Pancreas (tissue), 10 donors: ENCODE results near the gene ZBTB20. TPM values are rescaled to one million over a fixed set of nuclear protein-coding genes. Genes with fewer than 3 reads are reported as not detected.

Source experiments
- ATAC-seq, 4 donors: fragments of 200-7000 bp; cut with Tn5 transposase; one replicate each; pipeline versions ENCODE4 v1.8.0 to v1.9.1; 2020; ENCODE audit warnings: mild to moderate bottlenecking in 4 of 4, moderate library complexity in 4 of 4
- DNase-seq, 6 donors: peaks; one replicate each; pipeline ENCODE4 v3.0.0-alpha.2; 2020
- FAIRE-seq: peaks from 2 replicates; lab custom pipeline; 2012; peaks lifted over from hg19 to GRCh38; lab: Jason Lieb, UNC
- H3K27ac ChIP-seq, 4 donors: fragments of 200-600 bp; sonication (generic); 1 replicate in 3 of 4; 2 replicates in 1 of 4; pipeline versions ENCODE4 v1.5.0 to v1.8.0; 2020
- H3K27me3 ChIP-seq, 4 donors: fragments of 200-600 bp; one replicate each; pipeline ENCODE4 v1.8.0; 2021
- H3K36me3 ChIP-seq, 3 donors: fragments of 200-600 bp; sonication (generic) in 1 of 3; one replicate each; pipeline versions ENCODE4 v1.5.0 to v1.8.0; 2020 to 2021
- H3K4me1 ChIP-seq, 3 donors: fragments of 200-600 bp; one replicate each; pipeline ENCODE4 v1.8.0; 2021
- H3K4me3 ChIP-seq, 4 donors: fragments of 200-600 bp; sonication (generic) in 2 of 4; one replicate each; pipeline versions ENCODE4 v1.5.0 to v1.8.0; 2020 to 2021
- H3K9me3 ChIP-seq, 4 donors: fragments of 200-600 bp; one replicate each; pipeline ENCODE4 v1.8.0; 2021
- WGBS, 2 donors: extraction: QIAGEN DNeasy Blood & Tissue Kit; methylation state at CpG; one replicate each; pipeline ENCODE4 v1.1.7; 2013; 5-methylcytosine and 5-hydroxymethylcytosine counted together
- intact Hi-C, 3 donors: fragments of 100-400 bp; cut with DNase I; formaldehyde crosslinking; loops; one replicate each; pipeline versions ENCODE4 v1.11.1 to v1.14.2; 2022
- polyA plus RNA-seq, 2 donors: library from polyadenylated mRNA; stranded (reverse); fragments of 200-250 nt; gene quantifications; one replicate each; pipeline ENCODE4 v1.2.3, GENCODE V29; 2013
- total RNA-seq, 6 donors: library from RNA; stranded (reverse); fragmentation: NEBNext Ultra II Directional in 4 of 6; extraction: Animal tissue kit (Norgen Biotek cat#: 25700) in 4 of 6; gene quantifications; one replicate each; pipeline versions ENCODE4 v1.2.1 to v1.2.4, GENCODE V29; 2021 to 2023
- TF ChIP-seq, protein P1 (sequence below), 4 donors: fragments of 200-600 bp; sonication (generic) in 3 of 4; IDR thresholded peaks; one replicate each; pipeline versions ENCODE4 v1.5.0 to v1.8.0; 2021; ENCODE audit warnings: antibody characterized with exemption in 4 of 4
- donor health status: healthy with polysubstance abuse.
- donor health status: DM: no; HTN: no; CAD: no; lungs with moderate emphysema.
- donor health status: DM: no; HTN: no; CAD: no.
- donor health status: control.
- donor health status: control.
- donor health status: Bipolar disorder and iron deficiency.
- donor health status: DM: yes; HTN: yes; CAD: no.
- donor health status: DM: no; HTN: no; CAD: no.
- donor health status: DM: no; HTN: no; CAD: no.
- donor health status: DM: yes; HTN: yes; CAD: no.

ZBTB20 gene
- total and polyA plus RNA-seq, 8 donors: 1.3 to 81.5 (median 43.7) TPM

DNA sequence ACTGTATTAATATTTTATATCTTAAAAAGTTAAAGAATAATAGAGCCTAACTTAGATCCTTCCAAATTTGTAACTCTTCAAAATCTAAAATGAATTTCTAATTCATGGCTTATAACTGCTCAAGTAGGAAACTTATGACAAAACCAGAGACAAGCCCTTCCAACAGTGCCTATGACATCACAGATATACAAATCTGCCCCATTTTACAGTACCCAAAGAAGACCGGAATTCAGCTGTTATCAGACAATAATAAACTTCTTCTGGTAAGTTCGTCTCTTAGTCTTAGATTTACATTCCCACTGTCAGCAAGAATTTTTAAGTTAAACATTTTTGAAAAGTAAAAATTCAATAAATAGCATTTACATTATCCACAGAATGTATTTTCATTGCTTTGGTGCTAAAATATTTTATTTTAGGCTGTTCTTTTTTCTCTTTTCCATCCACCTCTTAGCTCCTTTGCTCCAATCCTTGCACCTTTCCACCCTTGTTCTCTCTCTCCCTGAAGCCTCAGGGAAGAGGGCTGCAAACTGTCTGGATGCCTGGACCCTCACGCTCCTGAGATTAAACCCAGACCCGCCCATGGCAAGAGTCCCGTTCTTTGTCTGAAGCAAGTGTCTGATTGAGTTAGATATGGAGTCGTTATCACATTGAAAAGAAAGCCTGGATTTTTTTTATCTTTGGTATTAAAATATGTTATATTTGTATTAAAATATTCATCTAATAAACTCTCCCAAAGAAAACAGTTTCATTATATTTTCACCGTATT, 312.7 kb downstream of the ZBTB20 start:
- FAIRE-seq (no peak), ATAC-seq (no peak), DNase-seq (no peak)
- 47 to 58% methylated on average over 7 of the region's 7 CpGs for WGBS, 2 donors
- H3K27ac ChIP-seq: no peak overlapping the region
- TF ChIP-seq, protein P1, sequence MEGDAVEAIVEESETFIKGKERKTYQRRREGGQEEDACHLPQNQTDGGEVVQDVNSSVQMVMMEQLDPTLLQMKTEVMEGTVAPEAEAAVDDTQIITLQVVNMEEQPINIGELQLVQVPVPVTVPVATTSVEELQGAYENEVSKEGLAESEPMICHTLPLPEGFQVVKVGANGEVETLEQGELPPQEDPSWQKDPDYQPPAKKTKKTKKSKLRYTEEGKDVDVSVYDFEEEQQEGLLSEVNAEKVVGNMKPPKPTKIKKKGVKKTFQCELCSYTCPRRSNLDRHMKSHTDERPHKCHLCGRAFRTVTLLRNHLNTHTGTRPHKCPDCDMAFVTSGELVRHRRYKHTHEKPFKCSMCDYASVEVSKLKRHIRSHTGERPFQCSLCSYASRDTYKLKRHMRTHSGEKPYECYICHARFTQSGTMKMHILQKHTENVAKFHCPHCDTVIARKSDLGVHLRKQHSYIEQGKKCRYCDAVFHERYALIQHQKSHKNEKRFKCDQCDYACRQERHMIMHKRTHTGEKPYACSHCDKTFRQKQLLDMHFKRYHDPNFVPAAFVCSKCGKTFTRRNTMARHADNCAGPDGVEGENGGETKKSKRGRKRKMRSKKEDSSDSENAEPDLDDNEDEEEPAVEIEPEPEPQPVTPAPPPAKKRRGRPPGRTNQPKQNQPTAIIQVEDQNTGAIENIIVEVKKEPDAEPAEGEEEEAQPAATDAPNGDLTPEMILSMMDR (IDR thresholded peaks at IDR 0.05): no peak
- no peaks in the 10 kb centered on the region for H3K36me3 ChIP-seq
- H3K4me3 ChIP-seq: no peak overlapping the region
- H3K9me3 ChIP-seq: no peaks in the 10 kb centered on the region
- peaks cover 0 to 35% (median 6%) of the 10 kb centered on the region in 3 donors for H3K4me1 ChIP-seq
- H3K27me3 ChIP-seq: no peaks in the 10 kb centered on the region
- intact Hi-C loops: no loop called here

DNA sequence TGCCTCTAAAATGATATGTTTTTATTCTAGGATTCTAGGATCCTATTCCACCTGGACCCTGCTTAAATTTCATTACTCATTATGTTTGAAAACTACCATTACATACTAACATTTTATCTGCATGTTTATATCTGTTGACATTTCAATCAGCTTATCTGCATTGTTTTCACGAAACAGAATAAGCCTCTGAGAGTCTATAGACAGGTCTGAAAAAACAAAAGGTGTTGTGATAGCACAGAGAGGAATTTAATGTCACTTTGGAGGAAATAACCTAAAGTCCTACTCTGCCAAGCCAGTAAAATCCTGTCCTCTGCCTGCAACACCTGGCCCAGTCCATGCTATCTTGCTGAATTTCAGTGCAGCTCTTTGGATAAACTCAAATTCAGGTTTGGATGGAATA, 315.2 kb downstream of the ZBTB20 start:
- ATAC-seq: peak in 1 of 4 donors; percentile 16
- H3K36me3 ChIP-seq: no peaks in the 10 kb centered on the region
- TF ChIP-seq, protein P1 (IDR thresholded peaks at IDR 0.05): no peak
- no peak for FAIRE-seq
- no peak overlapping the region for H3K27ac ChIP-seq
- 18 to 22% methylated on average over 1 of the region's 1 CpG for WGBS, 2 donors
- DNase-seq: no peak
- H3K27me3 ChIP-seq: no peaks in the 10 kb centered on the region
- H3K9me3 ChIP-seq: no peaks in the 10 kb centered on the region
- H3K4me1 ChIP-seq: peaks cover 6 to 37% (median 7%) of the 10 kb centered on the region in 3 donors
- no peak overlapping the region for H3K4me3 ChIP-seq
- intact Hi-C loops: no loop called here

DNA sequence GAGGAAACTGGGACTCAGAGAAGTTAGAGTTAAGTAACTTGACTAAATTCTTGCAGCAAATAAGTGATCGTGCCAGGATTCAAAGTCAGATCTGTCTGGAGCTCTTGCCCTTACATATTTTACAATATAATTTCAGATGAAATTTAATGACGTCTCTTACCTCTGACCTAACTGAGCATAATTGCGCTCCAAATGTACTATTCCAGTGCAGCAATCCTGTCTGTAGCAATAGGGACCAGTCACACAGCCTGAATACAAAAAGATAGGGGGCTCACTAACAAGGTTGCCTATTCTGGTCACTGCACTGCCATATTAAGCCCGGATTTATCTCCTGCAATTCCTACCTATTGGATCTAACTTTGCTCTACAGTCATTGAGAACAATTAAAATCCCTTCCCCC, 316.4 kb downstream of the ZBTB20 start:
- Histone ChIP-seq H3K4me1 (peaks cover 6 to 37% (median 13%) of the 10 kb centered on the region in 3 donors), H3K4me3 (no peak overlapping the region), H3K9me3 (no peaks in the 10 kb centered on the region), H3K36me3 (no peaks in the 10 kb centered on the region), H3K27ac (no peak overlapping the region), H3K27me3 (no peaks in the 10 kb centered on the region)
- TF ChIP-seq, protein P1 (IDR thresholded peaks at IDR 0.05): no peak
- no peak for FAIRE-seq
- intact Hi-C loops: no loop called here
- peak in 1 of 4 donors; percentile 13 for ATAC-seq
- 90% methylated on average over 4 of the region's 4 CpGs for WGBS, 2 donors
- DNase-seq: no peak

DNA sequence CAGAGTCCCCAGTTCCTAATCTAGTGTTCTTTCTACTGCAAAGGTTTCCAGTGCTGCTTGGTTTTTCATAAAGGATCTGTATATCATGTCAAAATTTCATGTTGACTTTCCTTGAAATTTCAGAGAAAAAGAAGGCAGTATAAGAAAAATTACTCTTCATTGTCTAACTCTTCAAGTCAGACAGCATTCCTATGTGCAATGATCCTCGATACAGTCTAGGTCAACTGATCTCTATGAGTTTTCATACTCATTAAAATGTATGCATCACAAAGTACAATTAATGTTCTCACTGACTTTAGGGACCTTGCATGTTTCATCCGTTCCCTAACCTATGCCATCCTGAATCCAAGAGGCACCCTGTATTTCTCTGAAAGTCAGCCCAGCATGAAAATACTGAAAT, 317.3 kb downstream of the ZBTB20 start:
- DNase-seq (no peak), ATAC-seq (peak in 2 of 4 donors; percentile 6 to 24), FAIRE-seq (no peak)
- 50 to 65% methylated on average over 2 of the region's 2 CpGs for WGBS, 2 donors
- H3K27ac ChIP-seq: peak overlapping the region in 2 of 4 donors; percentile 16 to 28
- H3K36me3 ChIP-seq: no peaks in the 10 kb centered on the region
- H3K4me3 ChIP-seq: no peak overlapping the region
- H3K9me3 ChIP-seq: no peaks in the 10 kb centered on the region
- H3K27me3 ChIP-seq: no peaks in the 10 kb centered on the region
- TF ChIP-seq, protein P1 (IDR thresholded peaks at IDR 0.05): no peak
- intact Hi-C loops: loop anchor here in 1 of 3 donors (10.0 kb wide), 1 partner anchor 335 kb away; no protein-coding TSS in a partner anchor
- peaks cover 6 to 37% (median 13%) of the 10 kb centered on the region in 3 donors for H3K4me1 ChIP-seq

DNA sequence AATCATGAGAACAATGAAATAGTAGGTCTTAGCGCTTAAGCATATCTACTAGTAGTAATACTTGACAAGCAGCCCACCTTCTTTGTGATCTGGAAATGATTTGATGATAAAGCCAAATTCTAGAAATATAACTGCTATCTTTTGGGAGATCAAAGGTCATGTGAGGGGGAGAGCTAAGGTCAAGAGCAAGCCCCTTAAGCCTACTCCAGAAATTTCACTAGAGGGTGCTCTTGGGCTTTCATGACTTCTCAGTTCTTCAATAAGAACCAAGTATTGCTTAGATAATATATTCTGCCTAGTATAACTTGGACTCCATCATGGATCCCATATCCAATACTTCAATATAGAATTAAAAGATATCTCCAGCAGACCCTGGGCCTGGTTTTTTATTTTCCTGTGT, 319.6 kb downstream of the ZBTB20 start:
- WGBS, 2 donors: 70 to 81% methylated on average over 1 of the region's 1 CpG
- DNase-seq: peak in 1 of 6 donors; percentile 26
- intact Hi-C loops: loop anchor here in 1 of 3 donors (10.0 kb wide), 1 partner anchor 337 kb away; no protein-coding TSS in a partner anchor

More for the DNA sequence above, 319.6 kb downstream of the ZBTB20 start:
- no peak overlapping the region for H3K27ac ChIP-seq
- H3K4me1 ChIP-seq: peaks cover 6 to 22% (median 13%) of the 10 kb centered on the region in 3 donors
- FAIRE-seq (peak; percentile 51), ATAC-seq (peak; percentile 73 to 92 (median 88))
- H3K27me3 ChIP-seq: no peaks in the 10 kb centered on the region
- H3K4me3 ChIP-seq: no peak overlapping the region
- TF ChIP-seq, protein P1 (IDR thresholded peaks at IDR 0.05): peak in 3 of 4 donors; percentile 28 to 58 (median 56)
- no peaks in the 10 kb centered on the region for H3K36me3 ChIP-seq
- no peaks in the 10 kb centered on the region for H3K9me3 ChIP-seq
